GM19397 (cell line): ENCODE data around the gene NME9.

Experiments
- ATAC-seq: cut with Tn5 transposase; IDR thresholded peaks from one replicate; pipeline ENCODE4 v1.9.1; 2021; ENCODE audit warnings: mild to moderate bottlenecking, moderate library complexity; ENCODE audit not compliant: unreplicated experiment

NME9 gene

GRCh38 chr3:138336454-138336999 lies 6.9 kb upstream of the NME9 start:
- no peak for ATAC-seq

GRCh38 chr3:138334608-138335007 lies 5.0 kb upstream of the NME9 start:
- no peak for ATAC-seq

GRCh38 chr3:138332472-138333073 lies 2.9 kb upstream of the NME9 start:
- ATAC-seq: no peak

- no peak for ATAC-seq
Observed at GRCh38 chr3:138331143-138331894, 1.7 kb upstream of the NME9 start.

- ATAC-seq: no peak
Observed at GRCh38 chr3:138329984-138330293, 288 bp upstream of the NME9 start.

- no peak for ATAC-seq
Observed at GRCh38 chr3:138328341-138328740, 1.3 kb downstream of the NME9 start.

GRCh38 chr3:138327831-138328230 lies 1.8 kb downstream of the NME9 start:
- no peak for ATAC-seq

- ATAC-seq: no peak
Observed at GRCh38 chr3:138326866-138327595, 2.6 kb downstream of the NME9 start.

- ATAC-seq: no peak
Observed at GRCh38 chr3:138325990-138326389, 3.7 kb downstream of the NME9 start.

GRCh38 chr3:138323971-138324370 lies 5.7 kb downstream of the NME9 start:
- ATAC-seq: no peak

GRCh38 chr3:138317687-138318086 lies 12.0 kb downstream of the NME9 start:
- ATAC-seq: no peak

- ATAC-seq: no peak
Observed at GRCh38 chr3:138314751-138315150, 14.9 kb downstream of the NME9 start.

- ATAC-seq: no peak
Observed at GRCh38 chr3:138310494-138310893, 19.2 kb downstream of the NME9 start.

- no peak for ATAC-seq
Observed at GRCh38 chr3:138308783-138309182, 20.9 kb downstream of the NME9 start.

GRCh38 chr3:138307899-138308298 lies 21.8 kb downstream of the NME9 start:
- no peak for ATAC-seq

- no peak for ATAC-seq
Observed at GRCh38 chr3:138303474-138303873, 26.2 kb downstream of the NME9 start.

- ATAC-seq: no peak
Observed at GRCh38 chr3:138300647-138301046, 29.0 kb downstream of the NME9 start.

- ATAC-seq: no peak
Observed at GRCh38 chr3:138297876-138298275, 31.8 kb downstream of the NME9 start.

GRCh38 chr3:138297059-138297607 lies 32.5 kb downstream of the NME9 start:
- no peak for ATAC-seq

- ATAC-seq: no peak
Observed at GRCh38 chr3:138296639-138297038, 33.0 kb downstream of the NME9 start.

- ATAC-seq: no peak
Observed at GRCh38 chr3:138289701-138290100, 40.0 kb downstream of the NME9 start.

GRCh38 chr3:138289260-138289659 lies 40.4 kb downstream of the NME9 start:
- no peak for ATAC-seq
